Erythroblast (primary cell): Measurements from ENCODE around the gene ERCC5.

ENCODE experiments used
- GATA1 ChIP-seq: IDR thresholded peaks from 2 replicates; pipeline ENCODE4 v1.6.1; 2011; ENCODE audit warnings: low read depth, mild to moderate bottlenecking, control low read depth, low read length, moderate library complexity
- POLR2A ChIP-seq: IDR thresholded peaks from 2 replicates; pipeline ENCODE4 v1.6.1; 2011; ENCODE audit warnings: mild to moderate bottlenecking, low read length

DNA sequence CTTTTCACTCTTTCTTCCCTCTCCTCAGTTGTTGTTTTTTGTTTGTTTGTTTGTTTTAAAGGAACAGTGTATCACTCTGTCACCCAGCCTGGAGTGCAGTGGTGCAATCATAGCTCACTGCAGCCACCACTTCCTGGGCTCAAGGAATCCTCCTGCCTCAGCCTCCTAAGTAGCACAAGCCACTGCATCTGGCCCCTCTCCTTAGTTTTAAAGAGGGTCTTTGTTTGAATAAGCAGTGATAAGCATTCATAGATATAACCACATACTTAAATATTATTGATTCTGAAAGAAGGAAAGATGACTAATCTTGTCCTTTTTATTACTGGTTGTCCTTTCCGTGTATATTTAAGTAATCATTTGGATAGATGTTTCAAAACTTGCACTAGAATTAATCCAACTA, 26.7 kb downstream of the ERCC5 start:
- TF ChIP-seq POLR2A (no peak), GATA1 (no peak)
